ENCODE data around the gene RPL37.
"Not testable (repeated sequence)": the region's sequence is repeated elsewhere in the genome, so short reads cannot be mapped to it uniquely, and the experiment has no call there.

RPL37 gene

GRCh38 chr5:40834849-40835787 lies at the start of gene RPL37:
TSS of gene RPL37 (minus strand) at chr5:40835222. CDS start at chr5:40835185, 37 bp downstream.
- DNase-seq (ENCODE audit: low read depth) = peak; percentile 99

- not testable (repeated sequence) for DNase-seq (ENCODE audit: low read depth)
Measured at GRCh38 chr5:40883051-40883450, 48.0 kb upstream of the RPL37 start.

GRCh38 chr5:40882291-40882690 lies 47.3 kb upstream of the RPL37 start:
- no peak for DNase-seq (ENCODE audit: low read depth)

DNA sequence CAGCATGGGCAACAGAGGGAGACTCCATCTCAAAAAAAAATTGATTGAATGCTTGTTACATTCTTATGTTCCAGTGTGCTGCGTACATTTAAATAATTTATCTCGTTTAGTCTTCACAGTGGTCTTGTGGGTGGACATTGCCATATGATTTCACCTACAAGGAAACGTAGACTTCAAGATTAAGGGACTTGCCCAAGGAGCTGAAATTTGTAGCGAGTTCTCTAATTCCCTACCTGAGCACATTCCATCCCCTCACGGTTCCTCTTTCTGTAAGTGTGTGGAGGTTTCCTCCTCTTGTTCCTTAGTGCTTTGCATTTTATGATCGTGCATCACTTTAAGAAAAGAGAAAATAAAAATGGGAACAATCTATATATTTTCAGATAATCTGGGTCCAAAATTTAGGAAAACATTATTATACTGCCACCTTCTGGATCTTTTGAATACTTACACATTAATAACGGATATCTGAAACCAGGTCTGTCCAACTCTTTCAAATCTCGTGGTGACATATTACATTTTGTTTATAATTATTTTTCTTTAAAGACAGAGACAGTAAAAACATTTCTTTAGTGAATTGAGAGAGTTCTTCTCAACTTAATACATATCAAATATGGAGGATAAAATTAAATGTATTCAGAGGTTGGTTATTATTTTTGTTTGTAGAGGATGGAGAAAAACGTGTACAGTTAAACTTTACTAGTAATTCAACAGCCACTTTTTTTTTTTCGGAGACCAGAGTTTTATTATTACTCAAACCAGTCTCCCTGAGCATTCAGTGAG lies 44.3 kb upstream of the RPL37 start:
- DNase-seq (ENCODE audit: low read depth) = peak; percentile 33

- no peak for DNase-seq (ENCODE audit: low read depth)
Measured at GRCh38 chr5:40877371-40877988, 42.5 kb upstream of the RPL37 start.

DNA sequence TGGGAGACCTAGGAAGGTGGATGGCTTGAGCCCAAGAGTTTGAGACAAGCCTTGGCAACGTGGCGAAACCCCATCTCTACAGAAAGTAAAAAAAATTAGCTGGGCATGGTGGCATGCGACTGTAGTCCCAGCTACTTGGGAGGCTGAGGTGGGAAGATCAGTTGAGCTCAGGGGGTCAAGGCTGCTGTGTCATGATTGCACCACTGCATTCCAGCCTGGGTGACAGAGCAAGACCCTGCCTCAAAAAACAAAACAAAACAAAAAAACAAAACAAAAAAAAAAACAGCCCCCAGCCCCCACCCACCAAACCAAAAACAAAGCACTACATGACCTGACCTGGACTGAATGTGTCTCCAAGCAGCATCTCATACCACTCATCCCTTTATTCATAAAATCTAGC lies 40.9 kb upstream of the RPL37 start:
- no peak for DNase-seq (ENCODE audit: low read depth)

GRCh38 chr5:40873286-40873880 lies 38.4 kb upstream of the RPL37 start:
- no peak for DNase-seq (ENCODE audit: low read depth)

- DNase-seq (ENCODE audit: low read depth) = not testable (repeated sequence)
Measured at GRCh38 chr5:40872253-40872652, 37.2 kb upstream of the RPL37 start.

DNA sequence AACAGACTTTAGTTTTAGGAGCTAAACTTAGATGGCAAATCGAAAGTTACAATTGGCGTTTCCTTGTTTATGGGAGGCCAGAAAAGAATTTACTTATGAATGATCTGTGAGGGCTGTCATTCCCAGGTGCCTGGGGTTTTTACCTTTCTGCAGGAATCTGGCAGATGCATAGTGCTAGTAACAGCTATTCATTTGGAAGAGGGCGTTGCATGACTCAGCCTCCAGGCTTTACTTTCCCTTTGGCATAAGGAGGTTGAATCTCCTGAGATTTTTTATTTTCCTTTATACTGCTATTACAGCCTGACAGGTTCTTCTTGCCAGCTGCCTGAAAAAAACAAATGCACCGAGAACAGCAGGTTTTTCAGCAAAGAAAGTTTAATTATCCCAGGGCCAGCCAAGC lies 36.2 kb upstream of the RPL37 start:
- peak; percentile 27 for DNase-seq (ENCODE audit: low read depth)

GRCh38 chr5:40869384-40869783 lies 34.4 kb upstream of the RPL37 start:
- no peak for DNase-seq (ENCODE audit: low read depth)

- no peak for DNase-seq (ENCODE audit: low read depth)
Measured at GRCh38 chr5:40866844-40867243, 31.8 kb upstream of the RPL37 start.

- not testable (repeated sequence) for DNase-seq (ENCODE audit: low read depth)
Measured at GRCh38 chr5:40865004-40865403, 30.0 kb upstream of the RPL37 start.

DNA sequence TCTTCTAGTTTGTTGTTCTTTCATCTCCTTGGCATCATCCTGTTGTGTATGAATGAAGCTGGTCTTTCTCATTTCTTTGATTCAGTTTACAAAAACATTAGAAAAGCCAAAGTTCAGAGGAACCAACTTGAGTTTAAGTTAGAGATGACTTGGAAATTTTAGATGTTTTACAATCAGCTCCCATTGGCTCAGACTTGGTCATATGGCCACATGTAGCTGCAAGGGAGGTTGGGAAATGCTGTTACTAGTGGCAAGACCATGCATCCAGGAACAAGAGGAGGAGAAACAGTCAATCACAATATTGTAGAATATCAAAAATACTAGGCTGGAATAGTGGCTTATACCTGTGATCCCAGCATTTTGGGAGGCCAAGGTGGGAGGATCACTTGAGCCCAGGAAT lies 25.7 kb upstream of the RPL37 start:
- DNase-seq (ENCODE audit: low read depth) = no peak

GRCh38 chr5:40853632-40854192 lies 18.7 kb upstream of the RPL37 start:
- no peak for DNase-seq (ENCODE audit: low read depth)

GRCh38 chr5:40847525-40847924 lies 12.5 kb upstream of the RPL37 start:
- no peak for DNase-seq (ENCODE audit: low read depth)

DNA sequence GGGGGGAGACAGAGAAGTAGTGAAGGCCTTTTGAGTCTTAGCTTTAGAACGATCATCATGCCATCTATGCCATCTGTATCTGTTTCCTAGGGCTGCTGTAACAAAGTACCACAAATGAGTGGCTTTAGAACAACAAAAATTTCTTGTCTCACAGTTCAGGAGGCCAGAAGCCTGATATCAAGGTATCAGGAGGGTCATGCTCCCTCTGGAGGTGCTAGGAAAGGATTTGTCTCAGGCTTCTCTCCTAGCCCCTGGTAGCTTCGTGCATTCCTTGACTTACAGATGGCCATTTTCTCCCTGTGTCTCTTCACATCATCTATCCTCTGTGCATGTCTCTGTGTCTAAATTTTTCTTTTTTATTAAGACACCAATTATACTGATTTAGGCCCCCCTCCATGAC lies 11.3 kb upstream of the RPL37 start:
- no peak for DNase-seq (ENCODE audit: low read depth)

GRCh38 chr5:40844565-40844964 lies 9.5 kb upstream of the RPL37 start:
- no peak for DNase-seq (ENCODE audit: low read depth)

DNA sequence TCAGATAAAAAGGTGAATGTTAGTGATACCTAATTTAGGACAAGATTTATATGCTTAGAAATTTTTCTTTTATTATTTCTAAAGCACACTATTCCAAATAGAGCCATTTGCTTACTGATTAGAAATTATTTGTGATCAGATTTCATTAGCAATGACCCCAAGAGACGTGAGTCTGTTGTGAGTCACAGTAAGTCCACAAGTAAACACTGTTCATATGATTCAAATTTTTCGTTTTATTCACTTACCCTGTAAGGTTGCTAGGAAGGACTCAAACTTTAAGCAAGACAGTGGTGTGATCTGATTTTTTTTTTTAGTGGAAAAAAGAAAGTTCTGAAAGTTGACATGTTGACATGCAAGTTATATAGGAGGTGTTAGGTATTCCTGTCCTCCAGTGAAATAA lies 7.3 kb upstream of the RPL37 start:
- DNase-seq (ENCODE audit: low read depth) = peak; percentile 74

DNA sequence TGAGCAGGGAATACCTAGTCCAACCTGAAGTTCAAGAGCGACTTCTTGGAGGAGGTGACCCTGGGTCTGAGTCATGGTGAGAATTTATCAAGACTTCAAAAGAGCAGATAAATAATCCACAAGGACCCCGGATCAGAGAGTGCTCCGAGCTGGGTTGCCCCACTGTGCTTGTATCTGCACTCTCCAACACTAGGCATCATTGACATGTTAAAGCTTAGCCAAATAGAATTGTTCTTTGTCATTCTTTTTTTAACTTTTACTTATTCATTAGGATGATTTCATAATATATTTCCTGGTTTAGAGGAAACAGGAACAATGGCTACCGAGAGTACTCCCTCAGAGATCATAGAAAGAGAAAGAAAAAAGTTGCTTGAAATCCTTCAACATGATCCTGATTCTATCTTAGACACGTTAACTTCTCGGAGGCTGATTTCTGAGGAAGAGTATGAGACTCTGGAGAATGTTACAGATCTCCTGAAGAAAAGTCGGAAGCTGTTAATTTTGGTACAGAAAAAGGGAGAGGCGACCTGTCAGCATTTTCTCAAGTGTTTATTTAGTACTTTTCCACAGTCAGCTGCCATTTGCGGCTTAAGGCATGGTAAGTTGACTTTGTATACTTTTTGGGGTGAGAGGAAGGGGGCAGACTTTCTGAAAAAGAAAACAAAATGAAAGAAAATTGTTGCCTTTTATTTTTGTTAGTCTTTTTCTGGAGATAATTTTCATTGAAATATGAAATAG lies 6.2 kb upstream of the RPL37 start, which contains the start of gene CARD6:
Gene CARD6, plus strand, starts transcription at position 300 of the 738 bp plus-strand sequence. Its CDS starts 16 bp downstream, at position 316.
- peak; percentile 61 for DNase-seq (ENCODE audit: low read depth)

GRCh38 chr5:40838086-40838485 lies 3.1 kb upstream of the RPL37 start:
- no peak for DNase-seq (ENCODE audit: low read depth)

DNA sequence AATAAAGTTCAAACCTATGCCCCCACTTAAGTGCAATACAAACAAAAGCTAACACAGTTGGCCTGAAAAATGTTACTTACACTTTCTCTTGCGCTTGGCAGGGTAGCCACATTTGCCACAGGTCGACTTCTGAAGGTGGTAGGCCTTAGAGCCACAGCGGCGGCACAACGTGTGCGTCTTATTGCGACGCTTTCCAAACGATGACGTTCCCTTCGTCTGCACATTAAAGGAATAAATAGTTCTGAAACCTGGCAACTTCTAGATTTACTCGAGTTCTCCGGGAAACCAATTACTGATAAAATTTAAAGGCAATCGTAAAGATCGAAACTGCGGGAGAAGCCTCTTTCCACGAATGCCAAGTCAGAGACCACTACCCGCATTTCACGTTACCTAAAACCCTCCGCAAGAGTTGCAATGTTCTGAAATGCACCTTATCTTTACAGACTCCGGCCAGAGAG lies 602 bp downstream of the RPL37 start:
- peak; percentile 44 for DNase-seq (ENCODE audit: low read depth)

Measured in iris pigment epithelial cell (primary cell).